Subcutaneous adipose tissue (tissue), 4 donors: ENCODE results near the gene WWTR1. TPM values are rescaled to one million over a fixed set of nuclear protein-coding genes. Genes with fewer than 3 reads are reported as not detected.

Source experiments
- total RNA-seq, 4 donors: library from RNA; depleted of rRNA; stranded (reverse); fragments of >200 nt; gene quantifications; one replicate each; pipeline ENCODE4 v1.1.0, GENCODE V29; 2016
- TF ChIP-seq, protein P1 (sequence below): fragments of 450-650 bp; IDR thresholded peaks from one replicate; pipeline ENCODE4 v1.5.1; 2016; ENCODE audit warnings: low read depth, mild to moderate bottlenecking, control low read depth, antibody characterized with exemption, moderate library complexity

Gene WWTR1
- total RNA-seq, 4 donors from 2014 or later, result 47.9 to 89.3 (median 62.4) TPM

DNA sequence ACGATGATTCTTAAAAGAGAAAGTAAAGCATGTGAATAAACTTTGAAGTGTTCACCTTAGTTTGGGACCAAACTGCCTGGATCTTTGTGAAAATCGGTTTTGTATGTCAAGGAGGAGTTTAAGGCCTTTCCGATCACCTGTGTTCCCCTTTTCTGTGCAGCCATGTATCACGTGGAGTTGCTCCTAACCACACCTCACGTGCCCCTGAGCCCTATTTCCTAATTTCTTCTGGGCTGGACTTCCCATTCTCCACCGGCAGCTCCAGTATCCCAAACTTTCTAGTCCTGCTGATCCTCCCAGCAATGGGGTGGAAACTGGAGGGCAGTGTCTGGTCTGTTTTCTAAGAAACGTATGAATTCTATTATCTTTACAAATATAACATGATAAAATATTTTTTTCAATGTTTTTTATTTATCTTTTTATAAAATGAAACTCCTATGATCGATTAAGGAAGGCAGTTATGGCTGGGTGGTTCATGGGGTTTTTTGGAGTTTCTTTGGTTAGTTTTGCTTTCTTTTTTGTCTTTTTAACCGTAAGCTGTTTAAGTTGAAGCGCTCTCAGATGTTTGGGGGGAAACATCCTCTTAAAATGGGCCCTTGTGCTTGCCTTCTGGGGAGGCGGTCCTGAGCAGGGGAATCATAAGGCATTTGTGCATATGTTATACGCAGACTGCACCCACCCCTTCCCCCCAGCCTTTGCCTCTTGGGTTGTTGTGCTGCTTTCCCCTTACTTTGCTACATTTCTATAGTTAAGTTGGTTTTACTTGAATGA is 43.6 kb upstream of the WWTR1 start:
- TF ChIP-seq, protein P1, sequence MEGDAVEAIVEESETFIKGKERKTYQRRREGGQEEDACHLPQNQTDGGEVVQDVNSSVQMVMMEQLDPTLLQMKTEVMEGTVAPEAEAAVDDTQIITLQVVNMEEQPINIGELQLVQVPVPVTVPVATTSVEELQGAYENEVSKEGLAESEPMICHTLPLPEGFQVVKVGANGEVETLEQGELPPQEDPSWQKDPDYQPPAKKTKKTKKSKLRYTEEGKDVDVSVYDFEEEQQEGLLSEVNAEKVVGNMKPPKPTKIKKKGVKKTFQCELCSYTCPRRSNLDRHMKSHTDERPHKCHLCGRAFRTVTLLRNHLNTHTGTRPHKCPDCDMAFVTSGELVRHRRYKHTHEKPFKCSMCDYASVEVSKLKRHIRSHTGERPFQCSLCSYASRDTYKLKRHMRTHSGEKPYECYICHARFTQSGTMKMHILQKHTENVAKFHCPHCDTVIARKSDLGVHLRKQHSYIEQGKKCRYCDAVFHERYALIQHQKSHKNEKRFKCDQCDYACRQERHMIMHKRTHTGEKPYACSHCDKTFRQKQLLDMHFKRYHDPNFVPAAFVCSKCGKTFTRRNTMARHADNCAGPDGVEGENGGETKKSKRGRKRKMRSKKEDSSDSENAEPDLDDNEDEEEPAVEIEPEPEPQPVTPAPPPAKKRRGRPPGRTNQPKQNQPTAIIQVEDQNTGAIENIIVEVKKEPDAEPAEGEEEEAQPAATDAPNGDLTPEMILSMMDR, result no peak

DNA sequence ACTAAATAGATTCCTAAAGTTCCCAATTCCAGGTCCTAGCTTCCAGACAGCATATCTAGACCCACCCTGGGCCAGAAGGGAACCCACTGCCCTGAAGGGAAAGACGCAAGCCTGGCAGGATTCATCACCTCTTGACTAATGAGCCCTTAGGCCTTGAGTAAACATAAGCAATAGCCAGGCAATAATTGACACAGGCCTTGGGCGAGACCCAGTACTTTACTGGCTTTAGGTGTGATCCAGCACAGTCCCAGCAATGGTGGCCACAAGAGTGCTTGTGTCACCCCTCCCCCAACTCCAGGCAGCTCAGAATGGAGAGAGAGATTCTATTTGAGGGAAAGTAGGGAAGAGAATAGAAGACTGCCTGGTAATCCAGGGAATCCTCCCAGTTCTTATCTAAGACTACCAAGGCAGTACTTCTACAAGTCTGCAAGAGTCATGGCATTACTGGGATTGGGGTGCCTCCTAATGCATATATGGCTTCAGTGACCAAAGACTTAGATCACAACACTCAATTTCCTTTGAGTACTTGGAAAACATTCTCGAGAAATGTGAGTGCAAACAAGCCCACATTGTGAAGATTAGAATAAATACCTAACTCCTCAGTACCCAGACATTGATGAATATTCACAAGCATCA is 30.4 kb upstream of the WWTR1 start:
- TF ChIP-seq, protein P1, result no peak

DNA sequence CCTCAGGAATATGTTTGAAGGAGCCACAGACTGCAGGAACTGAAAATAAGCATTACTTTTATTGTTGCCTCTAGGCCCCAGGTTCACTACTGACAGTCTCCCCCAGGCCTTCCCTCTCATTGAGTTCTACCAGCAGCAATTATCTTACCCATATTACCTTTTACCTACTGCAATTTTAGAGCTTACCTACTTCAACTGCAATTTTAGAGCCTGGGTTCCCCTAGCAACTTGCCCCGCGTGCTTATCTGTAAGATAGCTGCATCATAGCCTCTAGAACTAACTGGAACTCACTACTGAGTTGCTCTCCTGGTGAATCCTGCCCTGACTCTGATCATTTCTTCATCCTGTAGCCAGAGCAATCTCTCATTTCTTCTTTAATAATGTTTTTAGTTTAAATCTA is 29.2 kb upstream of the WWTR1 start:
- TF ChIP-seq, protein P1, result no peak

DNA sequence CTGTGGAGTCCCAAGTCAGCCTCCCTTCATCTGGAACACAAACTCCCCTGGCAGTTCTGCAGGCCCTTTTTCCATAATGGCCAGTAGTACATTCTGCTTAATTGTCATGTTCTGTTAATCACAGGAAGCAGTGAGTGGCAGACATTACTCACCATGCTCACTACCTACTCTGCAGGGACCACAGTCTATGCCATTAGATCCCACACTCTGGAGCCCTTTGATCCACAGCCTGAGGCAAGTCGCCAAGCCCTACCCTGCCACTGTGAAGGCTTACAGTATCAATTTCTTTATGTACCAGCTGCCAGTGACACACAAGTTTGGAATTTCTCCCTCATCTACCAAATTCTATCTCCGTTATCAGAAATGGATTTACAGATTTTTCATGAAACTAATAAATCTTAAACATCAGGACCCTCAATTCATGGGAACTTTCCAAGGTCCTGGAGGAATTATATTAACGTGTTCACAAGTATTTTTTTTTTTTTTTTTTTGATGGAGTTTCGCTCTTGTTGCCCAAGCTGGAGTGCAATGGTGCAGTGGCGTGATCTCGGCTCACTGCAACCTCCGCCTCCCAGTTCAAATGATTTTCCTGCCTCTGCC is 20.6 kb upstream of the WWTR1 start:
- TF ChIP-seq, protein P1, result no peak

DNA sequence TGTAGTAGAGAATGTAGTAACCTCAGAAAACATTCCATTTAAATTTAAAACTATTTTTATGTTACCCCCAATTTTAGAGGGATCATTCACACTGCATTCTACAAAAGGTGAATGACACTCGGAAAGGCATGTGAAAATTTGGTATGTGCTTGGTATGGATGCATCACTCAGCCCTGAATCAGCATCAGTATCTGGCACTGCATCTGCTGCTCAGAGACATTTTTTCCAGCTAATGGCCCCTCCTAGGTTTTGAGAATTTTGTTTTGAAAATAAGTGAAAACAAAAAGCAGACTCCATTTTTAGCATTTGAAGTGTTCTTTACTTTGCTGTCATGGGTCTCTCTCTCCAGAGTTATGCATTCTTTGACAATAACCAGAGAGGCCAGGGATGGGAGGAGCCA is 15.6 kb upstream of the WWTR1 start:
- TF ChIP-seq, protein P1, result no peak

DNA sequence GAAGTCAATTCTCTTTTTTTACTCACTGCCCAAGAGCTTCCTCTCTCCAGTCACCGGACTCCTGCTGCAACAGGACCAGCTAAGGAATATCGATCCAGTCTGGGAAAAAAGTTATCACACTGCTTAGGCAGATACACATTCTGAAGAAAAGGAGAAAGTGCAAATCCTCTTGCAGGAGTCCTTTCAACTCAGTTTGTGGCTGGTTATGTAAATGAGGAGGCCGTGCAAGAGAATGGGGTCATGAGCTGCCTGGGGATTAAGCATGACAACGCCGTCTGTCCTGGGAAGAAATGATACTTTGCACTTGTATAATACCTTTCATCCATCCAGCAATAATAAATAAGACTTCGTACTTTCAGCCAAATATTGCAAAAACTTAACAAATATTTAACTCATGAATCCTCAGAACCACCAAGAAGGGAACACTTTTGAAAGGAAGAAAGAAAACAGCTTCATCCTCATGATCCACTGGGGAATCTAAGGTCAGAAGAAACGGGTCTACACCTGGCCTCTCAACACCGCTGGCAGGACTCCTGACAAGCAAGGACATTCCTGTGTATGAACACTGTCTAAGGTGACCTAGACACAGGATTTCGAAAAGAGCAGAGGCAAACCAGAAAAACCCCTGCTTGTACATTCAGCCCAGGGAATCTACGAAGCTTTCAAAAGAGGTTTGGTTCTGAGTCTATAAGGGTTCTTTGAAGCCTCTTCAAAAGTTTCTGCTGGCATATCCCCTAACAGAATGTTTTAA is 13.1 kb upstream of the WWTR1 start:
- TF ChIP-seq, protein P1, result no peak

DNA sequence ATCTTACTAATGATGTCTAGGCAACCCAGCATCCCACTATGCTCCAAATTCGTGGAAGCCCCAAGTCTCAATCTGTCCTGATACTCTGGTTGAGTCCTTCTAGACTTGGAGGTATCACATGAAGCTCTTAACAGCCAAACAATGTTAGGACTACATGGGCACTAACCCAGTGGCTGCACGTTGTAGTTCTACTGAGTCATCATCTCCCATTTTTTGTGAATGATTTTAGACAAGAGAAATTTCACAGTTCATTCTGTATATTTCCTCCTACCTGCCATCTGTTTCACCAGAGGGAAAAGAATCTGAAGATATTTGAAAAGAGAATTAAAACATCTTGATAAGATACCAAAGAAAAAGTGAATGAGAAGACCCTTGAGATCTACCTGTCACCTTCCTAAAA is 9.8 kb upstream of the WWTR1 start:
- TF ChIP-seq, protein P1, result no peak
